ENCODE results near the gene XPC. TPM values are rescaled to one million over a fixed set of nuclear protein-coding genes. Genes with fewer than 3 reads are reported as not detected.

The XPC gene
- total RNA-seq, 1 experiment from 2014 or later = 34.9 TPM

DNA sequence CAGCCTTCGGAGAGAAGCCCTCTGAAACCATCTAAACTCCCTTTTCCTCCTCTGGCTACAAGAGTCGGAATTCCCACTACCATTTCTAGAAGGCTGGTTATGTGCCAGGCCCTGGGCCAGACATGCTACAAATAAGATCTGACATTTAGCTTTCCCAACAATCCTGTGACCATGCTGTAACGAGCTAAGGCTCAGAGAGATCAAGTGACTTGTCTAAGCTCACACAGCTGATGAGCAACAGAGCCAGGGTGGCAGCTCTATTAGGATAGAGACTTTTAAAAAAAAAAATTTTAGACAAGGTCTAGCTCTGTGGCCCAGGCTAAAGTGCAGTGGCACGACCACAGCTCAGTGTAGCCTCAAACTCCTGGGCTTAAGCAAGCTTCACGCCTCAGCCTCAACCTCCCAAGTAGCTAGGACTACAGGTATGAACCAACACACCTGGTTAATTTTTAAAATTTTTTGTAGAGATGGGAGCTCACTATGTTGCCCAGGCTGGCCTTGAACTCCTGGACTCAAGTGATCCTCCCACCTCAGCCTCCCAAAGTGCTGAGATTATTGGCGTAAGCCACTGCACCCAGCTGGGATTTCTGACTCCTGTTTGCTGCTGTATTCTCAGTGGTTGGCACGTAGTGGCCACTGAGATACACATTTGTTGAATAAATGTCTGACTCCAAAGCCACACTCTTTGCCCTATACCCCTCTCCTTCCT is 34.8 kb upstream of the XPC start:
- ChIA-PET POLR2A (no interaction called here), CTCF (interaction anchor here (0.9 to 3.5 kb wide), 4 partner anchors 9 to 317 kb away, joined by 3 to 56 read pairs (median 3); no protein-coding TSS in a partner anchor)
- no peaks in the 10 kb centered on the region; the same call in 1 of the 2 replicates for H3K27me3 Mint-ChIP-seq (ENCODE audit: low read depth)
- no peak for ATAC-seq
- DNase-seq (ENCODE audit: low spot score) = no peak
- TF ChIP-seq NFYB (CRISPR knock-in tag; conservative IDR thresholded peaks at IDR 0.05; ENCODE audit: low read depth) = no peak
- no peak for TF ChIP-seq SOX15 (CRISPR knock-in tag; IDR thresholded peaks at IDR 0.05)
- no peak for TF ChIP-seq GRHL2 (CRISPR knock-in tag; IDR thresholded peaks at IDR 0.05; ENCODE audit: insufficient replicate concordance, severe bottlenecking)
- no peak for TF ChIP-seq EMX1 (CRISPR knock-in tag; IDR thresholded peaks at IDR 0.05)
- TF ChIP-seq CREM (CRISPR knock-in tag; IDR thresholded peaks at IDR 0.05) = no peak
- TF ChIP-seq, protein P1, sequence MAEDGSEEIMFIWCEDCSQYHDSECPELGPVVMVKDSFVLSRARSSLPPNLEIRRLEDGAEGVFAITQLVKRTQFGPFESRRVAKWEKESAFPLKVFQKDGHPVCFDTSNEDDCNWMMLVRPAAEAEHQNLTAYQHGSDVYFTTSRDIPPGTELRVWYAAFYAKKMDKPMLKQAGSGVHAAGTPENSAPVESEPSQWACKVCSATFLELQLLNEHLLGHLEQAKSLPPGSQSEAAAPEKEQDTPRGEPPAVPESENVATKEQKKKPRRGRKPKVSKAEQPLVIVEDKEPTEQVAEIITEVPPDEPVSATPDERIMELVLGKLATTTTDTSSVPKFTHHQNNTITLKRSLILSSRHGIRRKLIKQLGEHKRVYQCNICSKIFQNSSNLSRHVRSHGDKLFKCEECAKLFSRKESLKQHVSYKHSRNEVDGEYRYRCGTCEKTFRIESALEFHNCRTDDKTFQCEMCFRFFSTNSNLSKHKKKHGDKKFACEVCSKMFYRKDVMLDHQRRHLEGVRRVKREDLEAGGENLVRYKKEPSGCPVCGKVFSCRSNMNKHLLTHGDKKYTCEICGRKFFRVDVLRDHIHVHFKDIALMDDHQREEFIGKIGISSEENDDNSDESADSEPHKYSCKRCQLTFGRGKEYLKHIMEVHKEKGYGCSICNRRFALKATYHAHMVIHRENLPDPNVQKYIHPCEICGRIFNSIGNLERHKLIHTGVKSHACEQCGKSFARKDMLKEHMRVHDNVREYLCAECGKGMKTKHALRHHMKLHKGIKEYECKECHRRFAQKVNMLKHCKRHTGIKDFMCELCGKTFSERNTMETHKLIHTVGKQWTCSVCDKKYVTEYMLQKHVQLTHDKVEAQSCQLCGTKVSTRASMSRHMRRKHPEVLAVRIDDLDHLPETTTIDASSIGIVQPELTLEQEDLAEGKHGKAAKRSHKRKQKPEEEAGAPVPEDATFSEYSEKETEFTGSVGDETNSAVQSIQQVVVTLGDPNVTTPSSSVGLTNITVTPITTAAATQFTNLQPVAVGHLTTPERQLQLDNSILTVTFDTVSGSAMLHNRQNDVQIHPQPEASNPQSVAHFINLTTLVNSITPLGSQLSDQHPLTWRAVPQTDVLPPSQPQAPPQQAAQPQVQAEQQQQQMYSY (CRISPR knock-in tag; IDR thresholded peaks at IDR 0.05) = no peak
- TF ChIP-seq ATF1 (CRISPR knock-in tag; IDR thresholded peaks at IDR 0.05) = no peak
- TF ChIP-seq ZNF121 (CRISPR knock-in tag; IDR thresholded peaks at IDR 0.05) = no peak
- TF ChIP-seq OVOL2 (CRISPR knock-in tag; IDR thresholded peaks at IDR 0.05; ENCODE audit: borderline replicate concordance) = no peak
- peaks cover 4% of the 10 kb centered on the region; the same call in 1 of the 2 replicates for H3K9me3 Mint-ChIP-seq
- H3K4me1 Mint-ChIP-seq = peaks cover 16% of the 10 kb centered on the region
- no peak overlapping the region for H3K4me3 Mint-ChIP-seq
- H3K36me3 Mint-ChIP-seq = no peaks in the 10 kb centered on the region
- H3K27ac Mint-ChIP-seq = no peak overlapping the region

DNA sequence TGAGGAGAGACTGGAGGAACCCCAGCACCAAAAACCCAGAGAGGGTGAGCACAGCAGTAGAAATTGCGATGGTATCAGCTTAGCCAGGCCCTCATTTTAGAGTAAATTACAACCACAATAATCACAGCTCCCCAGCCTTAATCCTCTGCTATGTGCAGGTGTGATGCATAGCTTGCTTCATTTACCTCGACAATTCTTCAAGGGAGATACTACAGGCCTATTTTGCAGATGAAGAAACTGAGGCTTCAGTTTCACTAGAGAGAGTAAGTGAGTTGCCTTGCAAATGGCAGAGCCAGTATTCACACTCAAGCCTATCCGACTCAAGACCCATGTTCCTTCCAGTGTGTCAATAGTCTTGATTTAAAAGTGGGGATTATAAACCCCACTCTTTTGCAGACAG is 33.6 kb upstream of the XPC start:
- CTCF ChIA-PET = interaction anchor here (1.2 to 3.5 kb wide), 2 partner anchors 8 to 283 kb away, joined by 3 to 56 read pairs; no protein-coding TSS in a partner anchor
- TF ChIP-seq HMGXB4 (CRISPR knock-in tag; IDR thresholded peaks at IDR 0.05) = no peak
- no peak for TF ChIP-seq MYBL2 (CRISPR knock-in tag; IDR thresholded peaks at IDR 0.05)
- TF ChIP-seq OVOL2 (CRISPR knock-in tag; IDR thresholded peaks at IDR 0.05; ENCODE audit: borderline replicate concordance) = no peak
- TF ChIP-seq NR1H2 (CRISPR knock-in tag; IDR thresholded peaks at IDR 0.05) = no peak
- no peak for TF ChIP-seq ZBTB21 (CRISPR knock-in tag; IDR thresholded peaks at IDR 0.05; ENCODE audit: borderline replicate concordance)
- TF ChIP-seq ATF3 (CRISPR knock-in tag; conservative IDR thresholded peaks at IDR 0.05) = no peak
- TF ChIP-seq TEAD4 (CRISPR knock-in tag; IDR thresholded peaks at IDR 0.05) = no peak
- TF ChIP-seq TP53 (CRISPR knock-in tag; IDR thresholded peaks at IDR 0.05) = no peak
- TF ChIP-seq ARID4B (CRISPR knock-in tag; IDR thresholded peaks at IDR 0.05; ENCODE audit: borderline replicate concordance) = no peak
- no peak for TF ChIP-seq ZNF425 (CRISPR knock-in tag; conservative IDR thresholded peaks at IDR 0.05)
- H3K4me1 Mint-ChIP-seq = peaks cover 14% of the 10 kb centered on the region
- no peaks in the 10 kb centered on the region for H3K36me3 Mint-ChIP-seq
- no peaks in the 10 kb centered on the region; the same call in 1 of the 2 replicates for H3K27me3 Mint-ChIP-seq (ENCODE audit: low read depth)
- no peak overlapping the region for H3K4me3 Mint-ChIP-seq
- H3K9me3 Mint-ChIP-seq = peaks cover 4% of the 10 kb centered on the region; the same call in 1 of the 2 replicates
- H3K27ac Mint-ChIP-seq = no peak overlapping the region
- no peak for ATAC-seq
- POLR2A ChIA-PET = no interaction called here
- DNase-seq (ENCODE audit: low spot score) = no peak

All from WTC11 (cell line).